GM19397 (cell line): Measurements from ENCODE around the gene FLVCR2.
"Not testable (repeated sequence)": the region's sequence is repeated elsewhere in the genome, so short reads cannot be mapped to it uniquely, and the experiment has no call there.

ENCODE experiments used
- ATAC-seq: cut with Tn5 transposase; IDR thresholded peaks from one replicate; pipeline ENCODE4 v1.9.1; 2021; ENCODE audit warnings: mild to moderate bottlenecking, moderate library complexity; ENCODE audit not compliant: unreplicated experiment

The FLVCR2 gene

GRCh38 chr14:75660630-75661498, 82.4 kb downstream of the FLVCR2 start, which contains the start of the genes ERG28 and TTLL5:
TSS of gene ERG28 (minus strand) at chr14:75660876. CDS start at chr14:75657502, 3,374 bp downstream.
TSS of gene TTLL5 (plus strand) at chr14:75661246. CDS start at chr14:75663150, 1,904 bp downstream.
- peak; percentile 97 for ATAC-seq

DNA sequence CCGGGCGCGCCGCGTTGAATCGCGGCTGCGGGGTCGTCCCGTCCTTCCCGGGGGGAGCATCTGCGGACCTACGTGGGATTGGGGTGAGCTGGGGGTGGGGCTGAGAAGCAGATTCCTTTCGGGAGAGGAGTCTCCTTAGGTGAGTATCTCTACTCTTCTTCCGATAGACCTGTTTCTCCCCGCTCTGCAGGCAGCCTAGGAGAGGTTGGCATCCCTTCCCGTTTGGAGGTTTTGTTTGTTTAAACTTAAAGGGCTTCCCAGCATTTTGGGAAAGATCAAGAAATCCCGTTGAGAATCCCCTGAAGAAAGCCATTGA, 83.0 kb downstream of the FLVCR2 start:
- no peak for ATAC-seq

- ATAC-seq, result no peak
Measured at GRCh38 chr14:75662966-75663365, 84.5 kb downstream of the FLVCR2 start.

DNA sequence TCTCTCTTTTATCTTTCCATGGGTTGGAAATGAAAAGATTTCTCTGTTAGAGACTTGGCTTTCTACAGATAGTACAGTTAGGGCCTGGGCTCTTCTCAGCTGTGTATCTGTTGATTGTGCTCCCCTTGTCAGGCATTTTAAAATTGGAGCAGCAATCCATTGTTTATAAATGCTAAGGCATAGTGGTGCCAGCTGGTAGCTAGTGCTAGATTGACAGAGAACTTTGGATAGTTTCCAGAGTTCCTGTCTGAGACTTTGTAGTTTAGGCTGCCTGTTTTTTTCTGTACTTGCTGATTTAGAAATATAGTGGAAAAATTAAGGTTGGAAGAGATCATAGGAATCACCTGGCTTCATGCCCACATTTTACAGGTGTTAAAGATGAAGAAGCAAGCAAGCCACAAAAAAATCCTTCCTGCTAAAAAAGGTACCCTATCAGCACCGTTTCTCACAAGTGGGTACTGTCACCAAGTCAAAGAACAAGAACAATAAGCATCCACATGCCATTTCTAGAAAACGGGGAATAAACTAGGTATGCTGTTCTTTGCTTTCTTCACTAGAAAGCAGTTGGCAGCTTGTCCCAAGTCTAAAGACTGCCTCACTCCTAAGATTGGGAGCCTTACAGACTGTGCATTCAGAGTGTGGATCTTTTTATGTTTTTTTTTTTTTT, 88.8 kb downstream of the FLVCR2 start:
- no peak for ATAC-seq

- ATAC-seq, result no peak
Measured at GRCh38 chr14:75672605-75673192, 94.3 kb downstream of the FLVCR2 start.

- ATAC-seq, result no peak
Measured at GRCh38 chr14:75673345-75674035, 95.1 kb downstream of the FLVCR2 start.

DNA sequence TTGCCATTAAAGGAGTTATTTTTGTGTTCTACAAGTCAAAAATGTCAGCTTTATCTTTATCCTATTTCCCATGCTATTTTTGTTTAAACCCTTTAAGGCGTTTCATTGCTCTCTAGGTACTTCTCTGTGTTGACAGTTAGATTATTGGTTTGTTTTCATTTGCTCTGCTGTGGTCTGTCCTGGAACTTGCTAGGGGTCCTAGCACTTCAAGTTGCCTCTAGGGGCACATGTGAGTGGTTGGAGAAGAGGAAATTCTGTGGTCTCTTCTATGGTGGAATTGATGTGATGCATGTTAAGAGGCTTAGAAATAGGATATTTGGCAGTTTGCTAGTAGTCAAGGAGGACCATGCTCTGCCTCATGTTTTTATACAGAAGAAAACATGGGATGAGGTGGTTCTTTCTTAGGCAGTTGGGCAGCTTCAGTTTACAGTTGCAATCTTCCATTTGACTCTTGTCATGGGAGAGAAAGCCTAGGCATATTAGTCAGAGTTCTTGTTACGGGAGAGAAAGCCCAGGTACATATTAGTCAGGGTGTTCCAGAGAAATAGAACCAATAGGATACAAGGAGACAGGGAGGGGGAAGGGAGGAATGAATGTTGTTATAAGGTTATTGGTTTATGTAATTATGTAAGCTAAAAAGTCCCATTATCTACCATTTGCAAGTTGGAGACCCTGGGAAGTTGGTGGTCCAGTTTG, 97.0 kb downstream of the FLVCR2 start:
- no peak for ATAC-seq

DNA sequence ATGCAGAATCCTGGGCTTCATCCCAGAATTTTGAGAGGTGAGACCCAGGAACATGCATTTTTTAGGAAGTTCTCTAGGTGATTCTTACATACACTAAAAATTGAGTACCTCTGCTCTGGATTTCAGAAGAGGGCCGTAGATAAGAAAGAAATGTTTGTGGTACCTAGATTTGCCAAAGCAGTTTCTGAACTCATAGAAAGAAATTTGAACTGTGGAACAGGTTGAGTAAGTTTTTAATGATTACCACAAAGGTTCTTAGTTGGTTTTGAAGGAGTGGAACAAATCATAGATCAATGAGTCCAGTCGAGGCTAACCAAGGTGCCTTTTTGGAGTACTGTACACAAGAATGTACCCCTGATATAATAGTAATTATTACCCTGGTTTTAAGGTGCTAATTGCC, 107.5 kb downstream of the FLVCR2 start:
- ATAC-seq, result no peak

DNA sequence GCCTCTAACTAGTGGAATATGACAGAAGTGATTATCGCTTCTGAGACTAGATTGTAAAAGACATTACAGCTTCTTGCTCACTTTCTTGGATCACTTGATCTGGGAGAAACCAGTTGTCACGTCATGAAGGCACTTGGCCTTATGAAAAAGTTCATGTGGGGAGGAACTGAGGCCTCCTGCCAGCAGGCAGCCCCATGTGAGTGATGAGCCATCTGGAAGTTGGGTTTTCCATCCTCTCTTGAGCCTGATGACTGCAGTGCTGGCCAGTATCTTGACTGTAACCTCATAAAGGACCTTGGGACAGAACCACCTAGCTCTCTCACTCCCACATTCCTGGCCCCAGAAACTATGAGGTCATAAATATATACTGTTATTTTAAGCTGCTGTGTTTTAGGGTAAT, 110.6 kb downstream of the FLVCR2 start:
- ATAC-seq, result no peak

GRCh38 chr14:75690010-75690409, 111.6 kb downstream of the FLVCR2 start:
- no peak for ATAC-seq

GRCh38 chr14:75695025-75695424, 116.6 kb downstream of the FLVCR2 start:
- not testable (repeated sequence) for ATAC-seq

DNA sequence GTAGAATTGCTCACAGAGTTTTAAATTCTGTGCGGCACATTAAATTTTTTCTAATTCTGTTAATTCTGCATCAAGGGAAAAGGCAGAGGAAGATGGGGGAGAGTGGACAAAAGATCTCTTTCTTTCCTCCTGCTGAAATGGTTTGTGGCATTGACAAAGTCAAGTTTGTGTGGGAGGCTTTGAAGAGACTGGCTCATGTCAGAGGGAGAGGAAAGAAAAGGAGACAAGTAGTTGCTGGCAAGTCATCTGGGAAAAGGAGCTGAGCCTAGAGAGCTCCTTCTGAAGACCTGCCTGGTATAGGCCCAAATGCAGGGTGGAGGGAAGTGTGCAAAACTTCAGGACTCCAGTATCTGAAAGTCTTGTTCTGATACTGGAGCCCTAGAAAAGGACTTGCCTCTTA, 119.0 kb downstream of the FLVCR2 start:
- no peak for ATAC-seq
